ENCODE results near the gene EXOC4. TPM values are rescaled to one million over a fixed set of nuclear protein-coding genes. Genes with fewer than 3 reads are reported as not detected.

EXOC4 gene
- total RNA-seq, 1 donor from 2014 or later: 145 TPM

DNA sequence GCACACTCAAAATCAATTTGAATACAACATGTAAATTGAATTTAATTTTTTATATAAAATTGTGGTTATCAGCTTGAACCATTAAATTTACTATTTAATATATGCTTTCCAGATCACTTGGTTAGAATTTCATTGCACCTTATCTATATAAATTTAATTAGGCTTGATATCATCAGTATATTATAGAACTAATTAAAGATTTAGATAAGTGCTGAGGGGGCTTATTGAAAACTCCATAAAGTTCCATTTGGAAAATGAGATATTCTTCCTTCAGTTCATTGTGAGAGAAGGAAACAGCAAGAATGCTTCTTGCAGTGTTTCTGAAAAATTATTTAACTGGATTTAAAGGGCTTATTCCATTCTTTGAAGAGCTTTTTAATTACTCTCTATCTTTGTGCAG lies 788.6 kb downstream of the EXOC4 start:
- peaks cover 5% of the 10 kb centered on the region for H3K9me3 Mint-ChIP-seq (ENCODE audit: low read depth)
- H3K4me1 Mint-ChIP-seq (ENCODE audit: low read depth): peaks cover 7% of the 10 kb centered on the region
- H3K36me3 Mint-ChIP-seq (ENCODE audit: insufficient read depth): peaks cover 5% of the 10 kb centered on the region
- no peak overlapping the region for H3K27ac Mint-ChIP-seq
- TF ChIP-seq, protein P1, sequence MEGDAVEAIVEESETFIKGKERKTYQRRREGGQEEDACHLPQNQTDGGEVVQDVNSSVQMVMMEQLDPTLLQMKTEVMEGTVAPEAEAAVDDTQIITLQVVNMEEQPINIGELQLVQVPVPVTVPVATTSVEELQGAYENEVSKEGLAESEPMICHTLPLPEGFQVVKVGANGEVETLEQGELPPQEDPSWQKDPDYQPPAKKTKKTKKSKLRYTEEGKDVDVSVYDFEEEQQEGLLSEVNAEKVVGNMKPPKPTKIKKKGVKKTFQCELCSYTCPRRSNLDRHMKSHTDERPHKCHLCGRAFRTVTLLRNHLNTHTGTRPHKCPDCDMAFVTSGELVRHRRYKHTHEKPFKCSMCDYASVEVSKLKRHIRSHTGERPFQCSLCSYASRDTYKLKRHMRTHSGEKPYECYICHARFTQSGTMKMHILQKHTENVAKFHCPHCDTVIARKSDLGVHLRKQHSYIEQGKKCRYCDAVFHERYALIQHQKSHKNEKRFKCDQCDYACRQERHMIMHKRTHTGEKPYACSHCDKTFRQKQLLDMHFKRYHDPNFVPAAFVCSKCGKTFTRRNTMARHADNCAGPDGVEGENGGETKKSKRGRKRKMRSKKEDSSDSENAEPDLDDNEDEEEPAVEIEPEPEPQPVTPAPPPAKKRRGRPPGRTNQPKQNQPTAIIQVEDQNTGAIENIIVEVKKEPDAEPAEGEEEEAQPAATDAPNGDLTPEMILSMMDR (IDR thresholded peaks at IDR 0.05; ENCODE audit: unreplicated experiment): no peak
- no peak for DNase-seq (ENCODE audit: low spot score, unreplicated experiment)
- H3K4me3 Mint-ChIP-seq (ENCODE audit: low read depth): no peak overlapping the region
- no peaks in the 10 kb centered on the region for H3K27me3 Mint-ChIP-seq

DNA sequence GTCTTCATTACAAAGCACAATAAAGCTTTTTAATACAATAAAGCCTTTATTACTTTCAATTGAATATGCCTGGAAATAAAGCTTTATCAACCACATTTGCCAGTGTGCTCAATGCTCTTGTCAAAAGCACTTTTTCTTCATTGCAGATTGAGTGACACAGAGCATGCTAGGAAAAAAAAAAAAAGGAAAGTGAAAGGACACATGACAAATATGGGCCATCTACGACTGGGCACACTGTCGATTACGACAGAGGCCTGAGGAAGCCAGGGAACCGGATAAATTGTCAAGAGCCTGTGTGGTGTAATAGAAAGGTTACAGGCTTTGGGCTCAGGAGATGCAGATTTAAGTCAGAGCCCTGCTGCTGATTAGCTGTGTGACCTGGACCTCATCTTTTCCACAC lies 789.4 kb downstream of the EXOC4 start:
- H3K4me3 Mint-ChIP-seq (ENCODE audit: low read depth): no peak overlapping the region
- H3K36me3 Mint-ChIP-seq (ENCODE audit: insufficient read depth): peaks cover under 1% of the 10 kb centered on the region
- H3K4me1 Mint-ChIP-seq (ENCODE audit: low read depth): peaks cover 7% of the 10 kb centered on the region
- no peak overlapping the region for H3K27ac Mint-ChIP-seq
- no peak for DNase-seq (ENCODE audit: low spot score, unreplicated experiment)
- TF ChIP-seq, protein P1 (IDR thresholded peaks at IDR 0.05; ENCODE audit: unreplicated experiment): no peak
- H3K9me3 Mint-ChIP-seq (ENCODE audit: low read depth): peaks cover 2% of the 10 kb centered on the region
- no peaks in the 10 kb centered on the region for H3K27me3 Mint-ChIP-seq

DNA sequence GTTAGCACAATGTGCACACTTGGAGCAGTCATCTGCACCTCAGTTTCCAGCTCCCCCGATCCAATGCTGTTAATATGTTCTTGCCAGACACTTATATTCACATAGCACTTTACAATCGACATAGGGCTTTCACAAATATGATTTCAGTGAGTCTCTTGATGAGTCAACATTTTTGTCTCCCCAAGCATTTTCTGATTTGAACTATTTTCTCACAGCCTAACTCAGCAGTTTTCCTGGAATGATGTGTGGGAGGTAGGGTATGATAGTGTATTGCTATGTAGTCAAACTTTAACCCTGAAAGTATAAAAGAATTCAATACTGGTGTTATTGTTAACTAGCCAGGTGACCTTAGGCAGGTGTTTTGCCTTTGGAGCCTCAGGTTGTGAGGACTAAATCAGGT lies 791.8 kb downstream of the EXOC4 start:
- H3K36me3 Mint-ChIP-seq (ENCODE audit: insufficient read depth): peaks cover 18% of the 10 kb centered on the region

DNA sequence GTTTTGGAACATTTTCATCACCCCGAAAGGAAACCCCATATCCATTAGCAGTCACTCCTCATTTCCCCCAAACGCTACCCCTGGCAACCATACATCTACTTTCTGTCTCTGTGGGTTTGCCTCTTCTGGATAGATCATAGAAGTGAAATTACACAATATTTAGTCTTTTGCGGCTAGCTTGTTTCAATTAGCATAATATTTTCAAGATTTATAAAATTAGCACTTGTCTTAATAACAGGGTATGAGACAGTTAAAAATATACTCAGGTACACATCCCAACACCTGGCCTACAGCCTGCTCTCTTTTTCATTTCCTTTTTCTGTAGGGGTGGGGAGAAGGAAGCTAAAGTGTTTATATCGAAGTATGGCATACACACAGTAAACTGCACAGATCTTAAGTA lies 792.8 kb downstream of the EXOC4 start:
- Mint-ChIP-seq H3K27ac (no peak overlapping the region), H3K27me3 (no peaks in the 10 kb centered on the region), H3K9me3 (ENCODE audit: low read depth) (peaks cover 10% of the 10 kb centered on the region), H3K4me3 (ENCODE audit: low read depth) (no peak overlapping the region), H3K36me3 (ENCODE audit: insufficient read depth) (peaks cover 18% of the 10 kb centered on the region), H3K4me1 (ENCODE audit: low read depth) (peaks cover 2% of the 10 kb centered on the region)
- TF ChIP-seq, protein P1 (IDR thresholded peaks at IDR 0.05; ENCODE audit: unreplicated experiment): no peak
- DNase-seq (ENCODE audit: low spot score, unreplicated experiment): no peak

More for the DNA sequence above, 791.8 kb downstream of the EXOC4 start:
- TF ChIP-seq, protein P1 (IDR thresholded peaks at IDR 0.05; ENCODE audit: unreplicated experiment): no peak
- H3K9me3 Mint-ChIP-seq (ENCODE audit: low read depth): peaks cover 10% of the 10 kb centered on the region
- peaks cover 2% of the 10 kb centered on the region for H3K4me1 Mint-ChIP-seq (ENCODE audit: low read depth)
- H3K27ac Mint-ChIP-seq: no peak overlapping the region
- H3K4me3 Mint-ChIP-seq (ENCODE audit: low read depth): no peak overlapping the region
- no peak for DNase-seq (ENCODE audit: low spot score, unreplicated experiment)
- no peaks in the 10 kb centered on the region for H3K27me3 Mint-ChIP-seq

DNA sequence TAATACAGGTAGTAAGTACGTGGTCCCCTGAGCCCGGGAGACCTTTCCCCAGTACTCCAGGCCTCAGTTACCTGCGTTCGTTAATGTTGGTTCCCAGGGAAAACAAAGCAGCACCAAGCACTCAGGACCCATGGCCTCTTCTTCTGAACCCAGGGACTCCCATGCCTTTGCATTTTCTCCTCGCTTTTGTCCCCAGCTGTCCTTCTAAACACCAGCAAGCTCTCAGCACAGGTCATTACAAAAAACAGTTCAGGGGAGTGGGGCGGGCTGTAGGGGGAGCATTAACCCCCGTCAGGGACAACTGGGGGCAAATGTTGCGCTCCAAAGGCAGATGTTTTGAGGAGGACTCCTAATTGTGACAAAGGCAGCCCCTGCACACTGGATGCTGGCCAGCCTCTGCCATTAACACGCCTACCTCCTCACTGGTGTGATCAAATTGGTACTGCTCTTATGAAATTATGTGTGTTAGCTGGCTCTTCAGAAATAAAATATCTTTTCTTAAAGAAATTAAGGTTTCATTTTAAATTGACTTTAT lies 793.8 kb downstream of the EXOC4 start:
- Mint-ChIP-seq H3K36me3 (ENCODE audit: insufficient read depth) (peaks cover 21% of the 10 kb centered on the region), H3K4me3 (ENCODE audit: low read depth) (no peak overlapping the region), H3K27ac (no peak overlapping the region), H3K9me3 (ENCODE audit: low read depth) (peaks cover 14% of the 10 kb centered on the region), H3K27me3 (no peaks in the 10 kb centered on the region), H3K4me1 (ENCODE audit: low read depth) (peaks cover 2% of the 10 kb centered on the region)
- TF ChIP-seq, protein P1 (IDR thresholded peaks at IDR 0.05; ENCODE audit: unreplicated experiment): no peak
- DNase-seq (ENCODE audit: low spot score, unreplicated experiment): no peak

Measured in progenitor cell of endocrine pancreas (in vitro differentiated cells).